Measurements from ENCODE around the gene BTBD9. TPM values are rescaled to one million over a fixed set of nuclear protein-coding genes. Genes with fewer than 3 reads are reported as not detected.

BTBD9 gene
- total and polyA plus RNA-seq, 2 experiments from 2014 or later: 10.0 to 13.7 TPM

GRCh38 chr6:38679668-38680067 lies 39.9 kb upstream of the BTBD9 start:
- peaks cover 34% of the 10 kb centered on the region; the same call in 1 of the 2 replicates for H3K36me3 ChIP-seq (ENCODE audit: low read depth)
- no peak overlapping the region for H3K27ac ChIP-seq

GRCh38 chr6:38678178-38678760 lies 38.5 kb upstream of the BTBD9 start:
- H3K27ac ChIP-seq: no peak overlapping the region
- H3K36me3 ChIP-seq (ENCODE audit: low read depth): peaks cover 27% of the 10 kb centered on the region; the same call in 1 of the 2 replicates
- H2AFZ ChIP-seq: no peak overlapping the region
- no peaks in the 10 kb centered on the region for H3F3A ChIP-seq (ENCODE audit: insufficient read depth)
- no peak overlapping the region for H3K4me3 ChIP-seq
- no peaks in the 10 kb centered on the region for H3K27me3 ChIP-seq (replicated peaks; ENCODE audit: insufficient read depth)
- in situ Hi-C loops (cut with MboI): no loop called here
- TF ChIP-seq EZH2phosphoT487 (IDR thresholded peaks at IDR 0.05; ENCODE audit: insufficient read depth, low read depth) (no peak), EZH2 (IDR thresholded peaks at IDR 0.05; ENCODE audit: insufficient read depth, poor library complexity, severe bottlenecking) (no peak)
- no peak overlapping the region for H3K9ac ChIP-seq
- no peaks in the 10 kb centered on the region for H3K4me1 ChIP-seq (ENCODE audit: insufficient read depth)
- no peaks in the 10 kb centered on the region for H3K79me2 ChIP-seq (ENCODE audit: insufficient read depth)
- no peaks in the 10 kb centered on the region for H3K9me2 ChIP-seq (ENCODE audit: insufficient read depth)
- no peaks in the 10 kb centered on the region for H4K20me1 ChIP-seq (ENCODE audit: insufficient read depth)
- no peak overlapping the region for H3K4me2 ChIP-seq (ENCODE audit: unreplicated experiment)
- no peak for DNase-seq
- H3K9me3 ChIP-seq (ENCODE audit: low read depth): no peaks in the 10 kb centered on the region
- 78 to 79% methylated on average over 7 of the region's 7 CpGs for WGBS, 2 experiments (ENCODE audit: low coverage in 1 of 2, low lambda C conversion rate in 2 of 2, missing lambda C conversion rate in 2 of 2)

More at GRCh38 chr6:38679668-38680067, 39.9 kb upstream of the BTBD9 start:
- Histone ChIP-seq H3K4me1 (ENCODE audit: insufficient read depth) (no peaks in the 10 kb centered on the region), H3K4me2 (ENCODE audit: unreplicated experiment) (no peak overlapping the region), H3K79me2 (ENCODE audit: insufficient read depth) (no peaks in the 10 kb centered on the region), H3K9me2 (ENCODE audit: insufficient read depth) (no peaks in the 10 kb centered on the region), H3K9ac (no peak overlapping the region), H3F3A (ENCODE audit: insufficient read depth) (no peaks in the 10 kb centered on the region), H3K27me3 (replicated peaks; ENCODE audit: insufficient read depth) (no peaks in the 10 kb centered on the region), H3K9me3 (ENCODE audit: low read depth) (no peaks in the 10 kb centered on the region), H4K20me1 (ENCODE audit: insufficient read depth) (no peaks in the 10 kb centered on the region), H2AFZ (no peak overlapping the region), H3K4me3 (no peak overlapping the region)
- in situ Hi-C loops (cut with MboI): no loop called here
- no peak for TF ChIP-seq EZH2phosphoT487 (IDR thresholded peaks at IDR 0.05; ENCODE audit: insufficient read depth, low read depth)
- no peak for TF ChIP-seq EZH2 (IDR thresholded peaks at IDR 0.05; ENCODE audit: insufficient read depth, poor library complexity, severe bottlenecking)
- whole genome bisulfite sequencing, 2 experiments (ENCODE audit: low coverage in 1 of 2, low lambda C conversion rate in 2 of 2, missing lambda C conversion rate in 2 of 2): 93 to 100% methylated on average over 1 of the region's 1 CpG
- no peak for DNase-seq

- DNase-seq: no peak
- TF ChIP-seq EZH2phosphoT487 (IDR thresholded peaks at IDR 0.05; ENCODE audit: insufficient read depth, low read depth) (no peak), EZH2 (IDR thresholded peaks at IDR 0.05; ENCODE audit: insufficient read depth, poor library complexity, severe bottlenecking) (no peak)
- no peaks in the 10 kb centered on the region for H3K9me3 ChIP-seq (ENCODE audit: low read depth)
- no peaks in the 10 kb centered on the region for H3K9me2 ChIP-seq (ENCODE audit: insufficient read depth)
- H4K20me1 ChIP-seq (ENCODE audit: insufficient read depth): no peaks in the 10 kb centered on the region
- no peak overlapping the region for H3K4me2 ChIP-seq (ENCODE audit: unreplicated experiment)
- 94 to 100% methylated on average over 1 of the region's 1 CpG for WGBS, 2 experiments (ENCODE audit: low coverage in 1 of 2, low lambda C conversion rate in 2 of 2, missing lambda C conversion rate in 2 of 2)
- no peak overlapping the region for H3K4me3 ChIP-seq
- H3F3A ChIP-seq (ENCODE audit: insufficient read depth): no peaks in the 10 kb centered on the region
- in situ Hi-C loops (cut with MboI): no loop called here
- no peaks in the 10 kb centered on the region for H3K27me3 ChIP-seq (replicated peaks; ENCODE audit: insufficient read depth)
- no peaks in the 10 kb centered on the region for H3K4me1 ChIP-seq (ENCODE audit: insufficient read depth)
- peaks cover 18% of the 10 kb centered on the region; the same call in 1 of the 2 replicates for H3K36me3 ChIP-seq (ENCODE audit: low read depth)
- H3K27ac ChIP-seq: no peak overlapping the region
- H2AFZ ChIP-seq: no peak overlapping the region
- no peaks in the 10 kb centered on the region for H3K79me2 ChIP-seq (ENCODE audit: insufficient read depth)
- no peak overlapping the region for H3K9ac ChIP-seq
These were observed 37.3 kb upstream of the BTBD9 start for GRCh38 chr6:38676974-38677544.

- DNase-seq: no peak
- Histone ChIP-seq H3K36me3 (ENCODE audit: low read depth) (peaks cover 16% of the 10 kb centered on the region; the same call in 1 of the 2 replicates), H3K9me2 (ENCODE audit: insufficient read depth) (no peaks in the 10 kb centered on the region), H3K4me2 (ENCODE audit: unreplicated experiment) (no peak overlapping the region), H3K9ac (no peak overlapping the region), H3K27me3 (replicated peaks; ENCODE audit: insufficient read depth) (no peaks in the 10 kb centered on the region), H3K27ac (no peak overlapping the region), H3K9me3 (ENCODE audit: low read depth) (no peaks in the 10 kb centered on the region), H3K4me1 (ENCODE audit: insufficient read depth) (no peaks in the 10 kb centered on the region), H4K20me1 (ENCODE audit: insufficient read depth) (no peaks in the 10 kb centered on the region), H3K4me3 (no peak overlapping the region), H3F3A (ENCODE audit: insufficient read depth) (no peaks in the 10 kb centered on the region), H2AFZ (no peak overlapping the region), H3K79me2 (ENCODE audit: insufficient read depth) (no peaks in the 10 kb centered on the region)
- TF ChIP-seq EZH2phosphoT487 (IDR thresholded peaks at IDR 0.05; ENCODE audit: insufficient read depth, low read depth) (no peak), EZH2 (IDR thresholded peaks at IDR 0.05; ENCODE audit: insufficient read depth, poor library complexity, severe bottlenecking) (no peak)
- in situ Hi-C loops (cut with MboI): no loop called here
- WGBS, 2 experiments (ENCODE audit: low coverage in 1 of 2, low lambda C conversion rate in 2 of 2, missing lambda C conversion rate in 2 of 2): 97 to 98% methylated on average over 2 of the region's 2 CpGs
These were observed 36.7 kb upstream of the BTBD9 start for GRCh38 chr6:38676236-38676973.

All from GM23248 (cell line).